ENCODE data around the gene SSPN.

SSPN gene

GRCh38 chr12:26264215-26264838, 69.0 kb downstream of the SSPN start:
- DNase-seq, result no peak

GRCh38 chr12:26265606-26266005, 70.2 kb downstream of the SSPN start:
- DNase-seq, result no peak

- no peak for DNase-seq
Measured at GRCh38 chr12:26266881-26267280, 71.5 kb downstream of the SSPN start.

- DNase-seq, result no peak
Measured at GRCh38 chr12:26268841-26269561, 73.6 kb downstream of the SSPN start.

- DNase-seq, result no peak
Measured at GRCh38 chr12:26269562-26270284, 74.3 kb downstream of the SSPN start.

GRCh38 chr12:26271024-26271423, 75.7 kb downstream of the SSPN start:
- no peak for DNase-seq

- DNase-seq, result peak; percentile 52
Measured at GRCh38 chr12:26271889-26272492, 76.6 kb downstream of the SSPN start.

GRCh38 chr12:26272851-26273250, 77.5 kb downstream of the SSPN start:
- DNase-seq, result no peak

- no peak for DNase-seq
Measured at GRCh38 chr12:26273811-26274210, 78.4 kb downstream of the SSPN start.

GRCh38 chr12:26274441-26275312, 79.3 kb downstream of the SSPN start:
- no peak for DNase-seq

- no peak for DNase-seq
Measured at GRCh38 chr12:26275313-26276131, 80.1 kb downstream of the SSPN start.

- no peak for DNase-seq
Measured at GRCh38 chr12:26276709-26277108, 81.3 kb downstream of the SSPN start.

- DNase-seq, result no peak
Measured at GRCh38 chr12:26277506-26278246, 82.3 kb downstream of the SSPN start.

GRCh38 chr12:26278266-26278665, 82.9 kb downstream of the SSPN start:
- DNase-seq, result no peak

- DNase-seq, result no peak
Measured at GRCh38 chr12:26278666-26279065, 83.3 kb downstream of the SSPN start.

GRCh38 chr12:26279091-26279490, 83.7 kb downstream of the SSPN start:
- no peak for DNase-seq

GRCh38 chr12:26279908-26280307, 84.5 kb downstream of the SSPN start:
- no peak for DNase-seq

- DNase-seq, result no peak
Measured at GRCh38 chr12:26280869-26281268, 85.5 kb downstream of the SSPN start.

GRCh38 chr12:26281320-26281719, 85.9 kb downstream of the SSPN start:
- DNase-seq, result no peak

- DNase-seq, result no peak
Measured at GRCh38 chr12:26282339-26282940, 87.1 kb downstream of the SSPN start.

Measured in right kidney (tissue), 1 donor.